OCI-LY1 (cell line): ENCODE data around the gene GNG2.

ENCODE experiments used
- EZH2 ChIP-seq: fragments of 200-600 bp; sonication (generic), shearing (Covaris generic); IDR thresholded peaks from 2 replicates; pipeline ENCODE4 v1.8.0; 2017; ENCODE audit warnings: borderline replicate concordance, mixed run types, mild to moderate bottlenecking, antibody characterized with exemption, low read length, moderate library complexity, mixed read lengths
- TF ChIP-seq, protein P1 (sequence below): fragments of 200-600 bp; sonication (generic), shearing (Covaris generic); IDR thresholded peaks from 2 replicates; pipeline ENCODE4 v1.5.1; 2017; ENCODE audit warnings: mild to moderate bottlenecking, antibody characterized with exemption, low read length, moderate library complexity, mixed read lengths

DNA sequence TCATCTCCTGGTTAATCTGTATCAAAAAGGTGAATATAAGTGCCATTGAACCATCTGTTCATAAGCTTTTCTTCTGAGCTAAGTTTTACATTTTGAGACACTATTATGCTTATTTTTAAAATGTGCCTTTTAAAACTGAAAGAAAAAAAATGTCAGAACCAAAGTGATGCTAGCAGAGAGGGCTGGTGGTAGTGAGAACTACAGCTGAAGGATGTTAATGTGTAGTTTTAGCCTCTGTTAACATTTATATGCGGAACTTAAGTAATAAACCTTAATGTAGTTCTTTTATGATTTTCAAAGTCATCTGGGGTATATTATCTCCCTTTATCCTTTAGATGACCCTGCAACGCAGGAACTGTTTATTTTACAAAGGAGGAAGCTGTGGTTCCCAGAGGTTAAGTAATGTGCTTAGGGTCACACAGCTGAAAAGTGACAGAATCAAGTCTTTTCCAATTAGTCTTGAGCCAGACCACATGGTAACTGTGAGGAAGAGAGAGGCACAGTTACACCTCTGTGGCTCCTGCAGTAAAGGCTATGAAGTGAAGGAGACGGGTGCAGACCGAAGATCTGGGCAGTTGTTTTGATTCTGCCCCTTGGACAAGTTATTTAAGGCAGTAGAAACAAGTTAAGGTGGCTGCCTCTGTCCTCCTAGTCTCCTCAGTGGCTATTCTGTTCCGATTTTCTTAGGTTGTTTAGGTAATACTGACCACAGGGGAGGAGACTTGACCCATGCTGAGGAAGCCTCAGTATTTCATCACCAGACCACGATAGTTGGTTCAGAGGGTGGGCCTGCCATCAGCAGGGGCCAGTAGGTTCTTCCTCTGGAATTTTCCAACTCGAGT, 23.9 kb downstream of the GNG2 start:
- TF ChIP-seq, protein P1, sequence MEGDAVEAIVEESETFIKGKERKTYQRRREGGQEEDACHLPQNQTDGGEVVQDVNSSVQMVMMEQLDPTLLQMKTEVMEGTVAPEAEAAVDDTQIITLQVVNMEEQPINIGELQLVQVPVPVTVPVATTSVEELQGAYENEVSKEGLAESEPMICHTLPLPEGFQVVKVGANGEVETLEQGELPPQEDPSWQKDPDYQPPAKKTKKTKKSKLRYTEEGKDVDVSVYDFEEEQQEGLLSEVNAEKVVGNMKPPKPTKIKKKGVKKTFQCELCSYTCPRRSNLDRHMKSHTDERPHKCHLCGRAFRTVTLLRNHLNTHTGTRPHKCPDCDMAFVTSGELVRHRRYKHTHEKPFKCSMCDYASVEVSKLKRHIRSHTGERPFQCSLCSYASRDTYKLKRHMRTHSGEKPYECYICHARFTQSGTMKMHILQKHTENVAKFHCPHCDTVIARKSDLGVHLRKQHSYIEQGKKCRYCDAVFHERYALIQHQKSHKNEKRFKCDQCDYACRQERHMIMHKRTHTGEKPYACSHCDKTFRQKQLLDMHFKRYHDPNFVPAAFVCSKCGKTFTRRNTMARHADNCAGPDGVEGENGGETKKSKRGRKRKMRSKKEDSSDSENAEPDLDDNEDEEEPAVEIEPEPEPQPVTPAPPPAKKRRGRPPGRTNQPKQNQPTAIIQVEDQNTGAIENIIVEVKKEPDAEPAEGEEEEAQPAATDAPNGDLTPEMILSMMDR: no peak
- TF ChIP-seq EZH2: no peak
